ENCODE data around the gene DNAJB1. TPM values are rescaled to one million over a fixed set of nuclear protein-coding genes. Genes with fewer than 3 reads are reported as not detected.

Gene DNAJB1
- total and polyA plus RNA-seq, 7 experiments from 2014 or later = 87.4 to 574 (median 221) TPM

DNA sequence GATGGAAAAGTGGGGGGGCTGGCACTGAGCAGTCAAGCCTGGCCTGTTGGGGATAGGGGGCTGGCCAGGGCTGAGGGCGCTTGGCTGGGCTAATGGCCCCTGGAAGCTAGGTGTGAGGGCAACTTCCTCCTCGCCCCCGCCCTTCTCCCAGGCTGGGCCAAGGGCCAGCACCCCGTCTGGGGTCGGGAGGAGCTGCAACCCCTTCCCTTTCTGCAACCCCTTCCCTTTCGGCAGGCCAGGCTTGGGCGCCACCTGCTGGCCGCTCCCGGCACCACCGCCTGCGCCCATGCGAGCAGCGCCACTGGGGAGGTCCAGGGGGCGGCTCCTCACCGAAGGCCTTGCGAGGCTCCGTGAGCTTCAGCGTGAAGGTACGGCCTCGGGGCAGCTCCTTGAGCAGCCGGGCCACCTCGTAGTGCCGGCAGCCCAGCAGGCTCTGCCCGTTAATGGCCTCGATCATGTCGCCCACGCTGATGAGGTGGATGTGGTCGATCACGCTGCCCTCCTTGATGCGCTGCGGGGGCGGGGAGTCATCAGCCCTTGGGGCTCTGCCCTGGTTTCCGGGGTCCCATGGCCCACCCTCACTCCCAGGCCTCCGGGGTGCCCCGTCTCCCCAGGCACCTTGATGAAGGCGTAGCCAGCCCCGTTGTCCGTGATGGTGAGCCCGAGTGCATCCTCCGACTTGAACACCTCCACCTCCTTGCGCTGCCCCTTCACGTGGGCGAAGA, 38.1 kb downstream of the DNAJB1 start:
- ChIA-PET CTCF (interaction anchor here (0.5 to 2.2 kb wide), 20 partner anchors 8 to 343 kb away, joined by 3 to 8 read pairs (median 4); partner anchors contain the start of genes ASF1B and GIPC1), POLR2A (interaction anchor here (0.5 to 1.9 kb wide), 8 partner anchors 16 to 402 kb away, joined by 3 to 7 read pairs (median 3); partner anchors contain the start of genes DNAJB1 and GIPC1)
- Mint-ChIP-seq H3K9me3 (peaks cover 0 to 3% (median 0%) of the 10 kb centered on the region in 11 donors), H3K27me3 (peaks cover 0 to under 1% (median 0%) of the 10 kb centered on the region in 5 donors), H3K36me3 (peaks cover 0 to 10% (median 0%) of the 10 kb centered on the region in 5 donors), H3K4me3 (no peak overlapping the region), H3K4me1 (peaks cover 0 to 17% (median 11%) of the 10 kb centered on the region in 7 donors), H3K27ac (no peak overlapping the region)
- Histone ChIP-seq H3K4me1 (ENCODE audit: control insufficient read depth in 2 of 2, insufficient read depth in 2 of 2, low read length in 2 of 2) (peaks cover under 1% of the 10 kb centered on the region in 2 donors), H3K9me3 (ENCODE audit: control insufficient read depth in 2 of 3, low read length in 3 of 3) (no peaks in the 10 kb centered on the region), H3K4me3 (ENCODE audit: low read length) (no peak overlapping the region), H3K36me3 (ENCODE audit: control insufficient read depth in 2 of 3, insufficient read depth in 3 of 3, low read length in 3 of 3) (peaks cover 0 to 43% (median 0%) of the 10 kb centered on the region in 3 experiments), H3K27me3 (ENCODE audit: control insufficient read depth in 2 of 2, insufficient read depth in 2 of 2, low read length in 2 of 2) (no peaks in the 10 kb centered on the region), H3K27ac (ENCODE audit: low read depth, low read length) (no peak overlapping the region)
- ATAC-seq = peak; percentile 67
- peak; percentile 47 to 87 (median 65) for DNase-seq
- intact Hi-C loops (cut with micrococcal nuclease) = loop anchor here (1.0 to 10.0 kb wide), 6 partner anchors 48 to 595 kb away; partner anchors contain the start of genes ADGRL1 (in 1 of the 2) and ASF1B (in 1 of the 2)

DNA sequence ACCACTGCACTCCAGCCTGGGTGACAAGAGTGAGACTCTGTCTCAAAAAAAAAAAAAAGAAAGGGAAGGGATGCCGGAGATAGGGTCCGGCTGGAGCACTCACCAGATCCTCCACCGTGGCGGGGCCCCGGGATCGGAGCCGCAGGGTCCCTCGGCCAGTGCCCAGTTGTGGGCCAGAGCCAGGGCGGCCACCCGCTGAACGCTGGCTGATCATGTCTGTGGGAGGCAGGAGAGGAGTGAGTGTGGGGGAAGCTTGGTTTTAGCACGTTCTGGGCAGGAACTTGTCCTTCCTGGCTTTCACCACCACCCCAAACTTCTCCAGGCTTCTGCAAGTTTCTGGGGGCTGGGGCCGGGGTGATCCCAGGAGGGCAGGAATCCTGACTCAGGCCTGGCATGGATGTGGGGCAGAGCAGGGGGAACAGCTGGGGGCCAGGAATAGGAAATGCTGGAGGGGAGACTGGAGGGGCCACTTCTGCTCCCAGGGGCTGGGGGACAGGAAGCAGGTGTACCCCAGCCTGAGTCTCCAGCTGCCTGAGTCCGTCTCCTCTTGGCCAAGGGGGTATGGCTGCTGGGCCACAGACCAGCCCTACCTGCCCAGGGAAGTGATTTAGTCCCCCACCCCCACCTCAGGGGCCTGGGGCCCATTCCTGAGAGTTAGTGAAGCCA, 38.8 kb downstream of the DNAJB1 start:
- Mint-ChIP-seq H3K4me3 (no peak overlapping the region), H3K4me1 (peaks cover 0 to 24% (median 16%) of the 10 kb centered on the region in 7 donors), H3K9me3 (peaks cover 0 to 3% (median 0%) of the 10 kb centered on the region in 11 donors), H3K36me3 (peaks cover 0 to 10% (median 0%) of the 10 kb centered on the region in 5 donors), H3K27ac (no peak overlapping the region), H3K27me3 (peaks cover 4 to 7% (median 6%) of the 10 kb centered on the region in 5 donors)
- peaks cover 4 to 8% of the 10 kb centered on the region in 2 donors for H3K4me1 ChIP-seq (ENCODE audit: control insufficient read depth in 2 of 2, insufficient read depth in 2 of 2, low read length in 2 of 2)
- H3K27ac ChIP-seq (ENCODE audit: low read depth, low read length) = no peak overlapping the region
- ATAC-seq = no peak
- ChIA-PET CTCF (interaction anchor here (0.6 to 2.2 kb wide), 16 partner anchors 9 to 342 kb away, joined by 3 to 8 read pairs (median 4); partner anchors contain the start of genes ASF1B and GIPC1), POLR2A (interaction anchor here (0.5 to 1.9 kb wide), 9 partner anchors 16 to 401 kb away, joined by 3 to 7 read pairs (median 3); partner anchors contain the start of genes DNAJB1, GIPC1 and PKN1)
- H3K9me3 ChIP-seq (ENCODE audit: control insufficient read depth in 2 of 3, low read length in 3 of 3) = no peaks in the 10 kb centered on the region
- no peaks in the 10 kb centered on the region for H3K27me3 ChIP-seq (ENCODE audit: control insufficient read depth in 2 of 2, insufficient read depth in 2 of 2, low read length in 2 of 2)
- peaks cover 0 to 43% (median 0%) of the 10 kb centered on the region in 3 experiments for H3K36me3 ChIP-seq (ENCODE audit: control insufficient read depth in 2 of 3, insufficient read depth in 3 of 3, low read length in 3 of 3)
- DNase-seq = no peak
- intact Hi-C loops (cut with micrococcal nuclease) = loop anchor here in 1 of 2 donors (5.0 to 10.0 kb wide), 2 partner anchors 125 to 342 kb away; partner anchors contain the start of gene ASF1B
- H3K4me3 ChIP-seq (ENCODE audit: low read length) = no peak overlapping the region

DNA sequence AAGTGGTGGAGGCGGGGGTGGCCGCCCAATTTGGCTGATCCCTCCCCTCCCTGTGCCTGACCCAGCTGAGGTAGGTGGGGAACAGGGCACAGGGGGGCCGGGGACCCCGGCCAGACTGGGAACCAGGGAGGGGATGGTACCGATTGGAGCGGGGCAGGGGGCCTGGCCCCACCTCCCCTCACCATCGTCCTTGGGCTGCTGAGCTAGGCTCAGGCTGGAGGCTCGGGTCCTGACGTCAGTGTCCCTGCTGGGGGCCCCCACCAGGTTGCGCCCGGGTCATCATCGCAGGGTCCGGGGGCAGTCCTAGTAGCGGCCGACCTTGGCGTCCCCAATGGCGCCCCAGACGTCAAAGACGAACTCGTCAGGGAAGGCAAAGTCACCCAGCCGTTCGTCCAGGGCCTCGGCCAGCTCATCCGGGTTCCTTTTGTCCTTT, 40.1 kb downstream of the DNAJB1 start:
- ATAC-seq (no peak), DNase-seq (no peak)
- peaks cover 0 to 28% (median 20%) of the 10 kb centered on the region in 7 donors for H3K4me1 Mint-ChIP-seq
- H3K36me3 ChIP-seq (ENCODE audit: control insufficient read depth in 2 of 3, insufficient read depth in 3 of 3, low read length in 3 of 3) = peaks cover 0 to 43% (median 0%) of the 10 kb centered on the region in 3 experiments
- no peak overlapping the region for H3K27ac ChIP-seq (ENCODE audit: low read depth, low read length)
- H3K27me3 Mint-ChIP-seq = peaks cover 6 to 13% (median 9%) of the 10 kb centered on the region in 5 donors
- peaks cover 0 to 3% (median 0%) of the 10 kb centered on the region in 11 donors for H3K9me3 Mint-ChIP-seq
- intact Hi-C loops (cut with micrococcal nuclease) = loop anchor here in 1 of 2 donors (5.0 to 10.0 kb wide), 2 partner anchors 123 to 341 kb away; partner anchors contain the start of gene ASF1B
- peaks cover 4 to 8% of the 10 kb centered on the region in 2 donors for H3K4me1 ChIP-seq (ENCODE audit: control insufficient read depth in 2 of 2, insufficient read depth in 2 of 2, low read length in 2 of 2)
- ChIA-PET POLR2A (no interaction called here), CTCF (interaction anchor here (0.6 to 1.9 kb wide), 9 partner anchors 9 to 342 kb away, joined by 3 to 6 read pairs (median 4); partner anchors contain the start of genes ASF1B and PKN1)
- no peak overlapping the region for H3K27ac Mint-ChIP-seq
- H3K9me3 ChIP-seq (ENCODE audit: control insufficient read depth in 2 of 3, low read length in 3 of 3) = no peaks in the 10 kb centered on the region
- peaks cover 0 to 10% (median 0%) of the 10 kb centered on the region in 5 donors for H3K36me3 Mint-ChIP-seq
- H3K4me3 ChIP-seq (ENCODE audit: low read length) = no peak overlapping the region
- H3K27me3 ChIP-seq (ENCODE audit: control insufficient read depth in 2 of 2, insufficient read depth in 2 of 2, low read length in 2 of 2) = peaks cover 0 to 3% of the 10 kb centered on the region in 2 donors
- H3K4me3 Mint-ChIP-seq = no peak overlapping the region

DNA sequence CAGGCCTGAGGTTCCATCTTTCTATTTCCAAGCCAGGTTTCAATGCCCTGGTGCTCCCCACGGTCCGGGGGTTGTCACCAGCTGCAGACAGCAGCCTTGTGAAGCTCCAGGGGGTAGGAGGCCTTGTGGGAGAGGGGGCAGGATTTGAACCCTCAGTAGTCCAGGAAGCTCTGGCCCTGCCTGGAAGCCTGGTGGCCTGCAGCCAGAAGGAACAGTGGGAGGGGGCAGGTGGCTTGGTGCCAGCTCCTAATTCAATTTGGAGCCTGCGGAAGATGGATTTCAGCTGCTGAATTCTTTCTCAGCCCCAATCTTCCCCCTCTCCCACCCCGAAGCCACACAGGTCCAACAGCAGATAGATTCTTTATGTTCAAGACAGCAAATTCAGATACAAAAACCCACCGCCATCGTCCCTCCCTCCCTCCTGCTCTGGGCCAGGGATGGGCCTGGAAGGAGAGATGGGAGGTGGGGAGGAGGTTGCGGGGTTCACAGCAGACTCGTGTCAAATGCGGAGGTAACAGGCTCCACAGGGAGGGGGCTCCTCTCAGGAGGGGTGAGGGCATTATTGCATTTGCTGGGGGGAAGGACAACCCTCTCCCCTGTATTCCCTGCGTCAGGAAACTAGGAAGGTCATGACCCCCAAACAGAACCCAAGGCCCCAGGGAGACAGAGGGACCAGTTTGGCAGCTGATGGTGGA, 40.6 kb downstream of the DNAJB1 start:
- no peak overlapping the region for H3K27ac Mint-ChIP-seq
- CTCF ChIA-PET = interaction anchor here (0.7 to 1.9 kb wide), 7 partner anchors 9 to 341 kb away, joined by 3 to 6 read pairs (median 3); partner anchors contain the start of genes ASF1B and PKN1
- Histone ChIP-seq H3K36me3 (ENCODE audit: control insufficient read depth in 2 of 3, insufficient read depth in 3 of 3, low read length in 3 of 3) (peaks cover 0 to 39% (median 0%) of the 10 kb centered on the region in 3 experiments), H3K4me1 (ENCODE audit: control insufficient read depth in 2 of 2, insufficient read depth in 2 of 2, low read length in 2 of 2) (peaks cover 4 to 11% of the 10 kb centered on the region in 2 donors), H3K27me3 (ENCODE audit: control insufficient read depth in 2 of 2, insufficient read depth in 2 of 2, low read length in 2 of 2) (peaks cover 0 to 4% of the 10 kb centered on the region in 2 donors), H3K9me3 (ENCODE audit: control insufficient read depth in 2 of 3, low read length in 3 of 3) (no peaks in the 10 kb centered on the region), H3K27ac (ENCODE audit: low read depth, low read length) (no peak overlapping the region), H3K4me3 (ENCODE audit: low read length) (no peak overlapping the region)
- peaks cover 0 to 33% (median 26%) of the 10 kb centered on the region in 7 donors for H3K4me1 Mint-ChIP-seq
- DNase-seq = no peak
- peaks cover 0 to 3% (median 0%) of the 10 kb centered on the region in 11 donors for H3K9me3 Mint-ChIP-seq
- POLR2A ChIA-PET = no interaction called here
- peak overlapping the region in 1 of 10 donors; percentile 61 for H3K4me3 Mint-ChIP-seq
- H3K36me3 Mint-ChIP-seq = peaks cover 0 to 10% (median 0%) of the 10 kb centered on the region in 5 donors
- intact Hi-C loops (cut with micrococcal nuclease) = loop anchor here in 1 of 2 donors (5.0 to 10.0 kb wide), 2 partner anchors 123 to 340 kb away; partner anchors contain the start of gene ASF1B
- peaks cover 6 to 18% (median 12%) of the 10 kb centered on the region in 5 donors for H3K27me3 Mint-ChIP-seq
- no peak for ATAC-seq

DNA sequence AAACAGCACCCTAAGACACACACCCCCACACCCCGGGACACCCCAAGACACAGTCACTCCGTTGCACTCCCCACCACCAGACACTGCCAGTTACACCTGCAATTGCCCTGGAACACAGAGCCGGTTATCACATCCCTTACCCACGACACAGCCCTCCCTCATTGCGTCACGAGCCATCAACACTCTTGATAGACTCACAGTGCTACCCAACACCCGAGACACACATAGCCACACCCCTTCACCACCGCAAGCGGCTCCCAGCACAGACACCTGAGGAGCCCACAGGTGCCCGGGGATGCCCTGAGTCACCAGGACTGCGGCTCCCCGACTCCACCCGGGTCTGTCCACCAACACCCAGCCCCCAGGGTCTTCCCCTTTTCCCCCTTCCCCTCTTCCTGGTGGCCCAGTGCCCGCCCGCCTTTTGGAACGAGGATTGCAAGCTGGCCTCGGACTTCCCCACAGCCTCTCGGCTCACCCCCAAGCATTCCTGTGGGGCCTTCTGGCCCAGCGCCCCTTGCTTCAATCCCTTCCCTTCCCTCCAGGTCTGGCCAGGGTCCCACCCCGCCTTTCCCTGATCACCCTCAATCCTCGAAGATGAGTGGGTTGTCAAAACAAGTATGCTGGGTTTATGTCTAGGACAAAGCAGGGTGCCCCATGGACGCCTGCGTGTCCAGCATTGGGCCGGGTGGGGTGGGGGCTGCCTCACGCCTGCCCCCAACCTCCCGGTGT, 41.4 kb downstream of the DNAJB1 start:
- Histone ChIP-seq H3K4me3 (ENCODE audit: low read length) (no peak overlapping the region), H3K4me1 (ENCODE audit: control insufficient read depth in 2 of 2, insufficient read depth in 2 of 2, low read length in 2 of 2) (peaks cover 4 to 17% of the 10 kb centered on the region in 2 donors), H3K27me3 (ENCODE audit: control insufficient read depth in 2 of 2, insufficient read depth in 2 of 2, low read length in 2 of 2) (peaks cover 0 to 4% of the 10 kb centered on the region in 2 donors), H3K27ac (ENCODE audit: low read depth, low read length) (no peak overlapping the region), H3K9me3 (ENCODE audit: control insufficient read depth in 2 of 3, low read length in 3 of 3) (no peaks in the 10 kb centered on the region), H3K36me3 (ENCODE audit: control insufficient read depth in 2 of 3, insufficient read depth in 3 of 3, low read length in 3 of 3) (peaks cover 0 to 32% (median 0%) of the 10 kb centered on the region in 3 experiments)
- Mint-ChIP-seq H3K4me1 (peaks cover 0 to 37% (median 27%) of the 10 kb centered on the region in 7 donors), H3K27me3 (peaks cover 6 to 19% (median 12%) of the 10 kb centered on the region in 5 donors), H3K27ac (peak overlapping the region in 2 of 9 donors; percentile 5 to 78), H3K36me3 (peaks cover 0 to 9% (median 0%) of the 10 kb centered on the region in 5 donors), H3K4me3 (peak overlapping the region in 1 of 10 donors; percentile 61), H3K9me3 (peaks cover 0 to 3% (median 0%) of the 10 kb centered on the region in 11 donors)
- DNase-seq (no peak), ATAC-seq (peak; percentile 67)
- CTCF ChIA-PET = interaction anchor here (1.3 to 1.9 kb wide), 2 partner anchors 9 to 85 kb away, joined by 3 to 4 read pairs; no protein-coding TSS in a partner anchor
- intact Hi-C loops (cut with micrococcal nuclease) = loop anchor here in 1 of 2 donors (5.0 to 10.0 kb wide), 2 partner anchors 122 to 340 kb away; partner anchors contain the start of gene ASF1B
- POLR2A ChIA-PET = no interaction called here
